ENCODE measurements around the gene PGK1. TPM values are rescaled to one million over a fixed set of nuclear protein-coding genes. Genes with fewer than 3 reads are reported as not detected.
A peak's percentile ranks its signal among the peaks of the same experiment; 100 is the strongest.

The PGK1 gene
- total RNA-seq, 1 experiment from 2014 or later: 663 TPM

DNA sequence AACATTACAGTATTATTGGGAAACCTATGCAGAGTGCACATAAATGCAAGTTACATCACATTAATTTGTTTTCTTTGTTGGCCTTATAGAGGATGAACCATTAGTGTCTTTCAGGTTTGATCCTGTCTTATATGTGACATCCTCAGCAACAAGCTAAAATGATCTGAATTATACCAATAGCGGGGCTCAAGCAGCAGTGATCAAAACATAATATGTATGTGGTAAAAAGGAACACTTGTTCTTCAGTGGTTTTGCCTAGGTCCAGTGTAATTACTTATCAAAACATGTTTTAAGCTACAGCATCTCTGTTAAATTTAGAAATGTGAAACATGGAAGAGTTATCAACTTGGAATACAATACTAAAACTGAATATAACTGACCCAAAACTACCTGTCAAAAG, 26.3 kb downstream of the PGK1 start:
- ChIA-PET CTCF (no interaction called here), POLR2A (ENCODE audit: unreplicated experiment) (no interaction called here)
- no peak for DNase-seq
- H3K4me3 ChIP-seq (ENCODE audit: low read length): no peak overlapping the region
- intact Hi-C loops (cut with micrococcal nuclease): no loop called here
- TF ChIP-seq EZH2phosphoT487 (IDR thresholded peaks at IDR 0.05; ENCODE audit: borderline replicate concordance, low read length) (no peak), EZH2 (IDR thresholded peaks at IDR 0.05; ENCODE audit: low read length, unreplicated experiment) (no peak)
- TF ChIP-seq, protein P1, sequence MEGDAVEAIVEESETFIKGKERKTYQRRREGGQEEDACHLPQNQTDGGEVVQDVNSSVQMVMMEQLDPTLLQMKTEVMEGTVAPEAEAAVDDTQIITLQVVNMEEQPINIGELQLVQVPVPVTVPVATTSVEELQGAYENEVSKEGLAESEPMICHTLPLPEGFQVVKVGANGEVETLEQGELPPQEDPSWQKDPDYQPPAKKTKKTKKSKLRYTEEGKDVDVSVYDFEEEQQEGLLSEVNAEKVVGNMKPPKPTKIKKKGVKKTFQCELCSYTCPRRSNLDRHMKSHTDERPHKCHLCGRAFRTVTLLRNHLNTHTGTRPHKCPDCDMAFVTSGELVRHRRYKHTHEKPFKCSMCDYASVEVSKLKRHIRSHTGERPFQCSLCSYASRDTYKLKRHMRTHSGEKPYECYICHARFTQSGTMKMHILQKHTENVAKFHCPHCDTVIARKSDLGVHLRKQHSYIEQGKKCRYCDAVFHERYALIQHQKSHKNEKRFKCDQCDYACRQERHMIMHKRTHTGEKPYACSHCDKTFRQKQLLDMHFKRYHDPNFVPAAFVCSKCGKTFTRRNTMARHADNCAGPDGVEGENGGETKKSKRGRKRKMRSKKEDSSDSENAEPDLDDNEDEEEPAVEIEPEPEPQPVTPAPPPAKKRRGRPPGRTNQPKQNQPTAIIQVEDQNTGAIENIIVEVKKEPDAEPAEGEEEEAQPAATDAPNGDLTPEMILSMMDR (conservative IDR thresholded peaks at IDR 0.05; ENCODE audit: low read depth, low read length): no peak
- H3K79me2 ChIP-seq (ENCODE audit: low read length): no peaks in the 10 kb centered on the region
- no peak overlapping the region for H2AFZ ChIP-seq (ENCODE audit: low read length)
- H3K4me2 ChIP-seq (ENCODE audit: low read length): no peak overlapping the region
- H3K9ac ChIP-seq (ENCODE audit: low read length): no peak overlapping the region
- H3K27me3 ChIP-seq (ENCODE audit: low read length): no peaks in the 10 kb centered on the region
- peaks cover 40% of the 10 kb centered on the region for H3K36me3 ChIP-seq (ENCODE audit: low read depth, low read length)
- H3K4me1 ChIP-seq (ENCODE audit: insufficient read depth, low read length): no peaks in the 10 kb centered on the region
- H3K9me3 ChIP-seq (ENCODE audit: low read length): no peaks in the 10 kb centered on the region
- no peaks in the 10 kb centered on the region for H3K9me2 ChIP-seq (replicated peaks; ENCODE audit: low read length)
- peaks cover 18% of the 10 kb centered on the region for H4K20me1 ChIP-seq (ENCODE audit: low read length)
- peaks cover 17% of the 10 kb centered on the region for H3F3A ChIP-seq (ENCODE audit: low read length, unreplicated experiment)
- no peak overlapping the region for H3K27ac ChIP-seq (ENCODE audit: low read length)
- no peak for ATAC-seq
- BruUV-seq (replicated peaks): TSS peak; percentile 16

DNA sequence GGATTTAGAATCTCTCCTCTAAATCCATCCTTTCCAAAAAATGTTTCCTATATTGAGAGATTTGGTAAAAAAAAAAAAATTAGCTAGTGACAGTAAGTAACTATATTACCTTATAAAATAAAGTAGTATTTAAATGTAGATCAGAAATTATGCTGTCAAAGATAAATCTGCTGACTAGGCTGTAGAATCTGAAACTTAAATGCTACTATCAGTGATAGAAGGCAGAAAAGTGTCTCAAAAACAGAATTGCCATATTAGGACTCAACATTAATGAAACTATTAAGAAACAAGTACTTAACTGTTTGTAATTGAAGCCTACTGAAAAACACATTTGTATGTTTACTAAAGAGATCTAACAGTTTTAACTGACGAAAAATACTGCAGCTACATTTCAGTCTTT, 27.1 kb downstream of the PGK1 start:
- ATAC-seq (no peak), DNase-seq (no peak)
- BruUV-seq (replicated peaks): no TSS peak
- Histone ChIP-seq H3K9me3 (ENCODE audit: low read length) (no peaks in the 10 kb centered on the region), H3F3A (ENCODE audit: low read length, unreplicated experiment) (peaks cover 16% of the 10 kb centered on the region), H3K27me3 (ENCODE audit: low read length) (no peaks in the 10 kb centered on the region), H3K9ac (ENCODE audit: low read length) (no peak overlapping the region), H3K36me3 (ENCODE audit: low read depth, low read length) (peaks cover 33% of the 10 kb centered on the region), H3K9me2 (replicated peaks; ENCODE audit: low read length) (no peaks in the 10 kb centered on the region), H3K27ac (ENCODE audit: low read length) (no peak overlapping the region), H3K79me2 (ENCODE audit: low read length) (no peaks in the 10 kb centered on the region), H3K4me3 (ENCODE audit: low read length) (no peak overlapping the region), H3K4me1 (ENCODE audit: insufficient read depth, low read length) (no peaks in the 10 kb centered on the region), H2AFZ (ENCODE audit: low read length) (no peak overlapping the region), H4K20me1 (ENCODE audit: low read length) (peaks cover 14% of the 10 kb centered on the region), H3K4me2 (ENCODE audit: low read length) (no peak overlapping the region)
- CTCF ChIA-PET: no interaction called here
- intact Hi-C loops (cut with micrococcal nuclease): no loop called here
- TF ChIP-seq EZH2phosphoT487 (IDR thresholded peaks at IDR 0.05; ENCODE audit: borderline replicate concordance, low read length) (no peak), EZH2 (IDR thresholded peaks at IDR 0.05; ENCODE audit: low read length, unreplicated experiment) (no peak)
- TF ChIP-seq, protein P1 (conservative IDR thresholded peaks at IDR 0.05; ENCODE audit: low read depth, low read length): no peak
- POLR2A ChIA-PET (ENCODE audit: unreplicated experiment): no interaction called here

DNA sequence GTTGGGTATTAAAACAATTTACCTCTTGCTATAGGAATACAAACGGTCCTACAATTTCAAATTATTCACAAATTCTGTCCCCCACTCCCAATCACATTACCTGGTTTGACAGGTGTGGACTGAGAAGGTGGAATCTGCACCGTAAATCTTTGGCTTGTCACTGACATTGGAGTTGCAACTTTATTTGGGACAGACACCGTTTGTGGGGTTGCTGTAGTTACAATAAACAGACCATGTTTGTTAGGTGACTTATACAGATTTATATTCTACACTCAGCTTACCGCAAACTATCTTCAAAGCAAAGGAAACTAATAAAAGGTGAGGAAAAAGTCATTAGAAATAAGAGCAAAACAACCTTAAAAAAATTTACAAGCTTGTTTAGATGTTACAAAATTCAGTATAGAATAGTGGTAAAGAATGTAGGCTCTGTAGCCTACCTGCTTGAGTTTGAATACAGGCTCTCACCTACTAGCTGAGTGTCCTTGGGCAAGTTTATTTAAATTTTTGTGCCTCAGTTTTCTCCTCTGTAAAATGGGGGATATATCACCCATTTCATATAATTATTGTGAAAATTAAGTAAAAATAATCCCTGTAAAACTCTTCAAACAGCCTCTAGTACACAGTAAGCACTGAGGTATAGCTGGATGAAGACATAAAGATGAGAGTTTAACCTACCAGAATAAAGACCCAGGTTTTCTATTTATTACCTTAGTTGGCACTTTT, 29.4 kb downstream of the PGK1 start:
- no peaks in the 10 kb centered on the region for H3K9me3 ChIP-seq (ENCODE audit: low read length)
- no peaks in the 10 kb centered on the region for H3K27me3 ChIP-seq (ENCODE audit: low read length)
- no peak overlapping the region for H3K4me3 ChIP-seq (ENCODE audit: low read length)
- H3K27ac ChIP-seq (ENCODE audit: low read length): no peak overlapping the region
- no peaks in the 10 kb centered on the region for H3K79me2 ChIP-seq (ENCODE audit: low read length)
- CTCF ChIA-PET: interaction anchor here (0.5 kb wide), 1 partner anchor 381 kb away, joined by 3 read pairs; no protein-coding TSS in a partner anchor
- H3K4me1 ChIP-seq (ENCODE audit: insufficient read depth, low read length): 0 out of 2 replicates have a peak, but pooled peaks cover under 1% of the 10 kb centered on the region
- H2AFZ ChIP-seq (ENCODE audit: low read length): no peak overlapping the region
- H3K36me3 ChIP-seq (ENCODE audit: low read depth, low read length): peaks cover 11% of the 10 kb centered on the region
- no peak for DNase-seq
- POLR2A ChIA-PET (ENCODE audit: unreplicated experiment): no interaction called here
- no peaks in the 10 kb centered on the region for H4K20me1 ChIP-seq (ENCODE audit: low read length)
- intact Hi-C loops (cut with micrococcal nuclease): no loop called here
- TF ChIP-seq EZH2 (IDR thresholded peaks at IDR 0.05; ENCODE audit: low read length, unreplicated experiment) (no peak), EZH2phosphoT487 (IDR thresholded peaks at IDR 0.05; ENCODE audit: borderline replicate concordance, low read length) (no peak)
- TF ChIP-seq, protein P1 (conservative IDR thresholded peaks at IDR 0.05; ENCODE audit: low read depth, low read length): no peak
- H3K4me2 ChIP-seq (ENCODE audit: low read length): no peak overlapping the region
- H3K9me2 ChIP-seq (replicated peaks; ENCODE audit: low read length): no peaks in the 10 kb centered on the region
- BruUV-seq (replicated peaks): no TSS peak
- no peak for ATAC-seq
- no peak overlapping the region for H3K9ac ChIP-seq (ENCODE audit: low read length)
- H3F3A ChIP-seq (ENCODE audit: low read length, unreplicated experiment): peaks cover 11% of the 10 kb centered on the region
